Measurements from ENCODE around the gene PLA2G2D.

DNA sequence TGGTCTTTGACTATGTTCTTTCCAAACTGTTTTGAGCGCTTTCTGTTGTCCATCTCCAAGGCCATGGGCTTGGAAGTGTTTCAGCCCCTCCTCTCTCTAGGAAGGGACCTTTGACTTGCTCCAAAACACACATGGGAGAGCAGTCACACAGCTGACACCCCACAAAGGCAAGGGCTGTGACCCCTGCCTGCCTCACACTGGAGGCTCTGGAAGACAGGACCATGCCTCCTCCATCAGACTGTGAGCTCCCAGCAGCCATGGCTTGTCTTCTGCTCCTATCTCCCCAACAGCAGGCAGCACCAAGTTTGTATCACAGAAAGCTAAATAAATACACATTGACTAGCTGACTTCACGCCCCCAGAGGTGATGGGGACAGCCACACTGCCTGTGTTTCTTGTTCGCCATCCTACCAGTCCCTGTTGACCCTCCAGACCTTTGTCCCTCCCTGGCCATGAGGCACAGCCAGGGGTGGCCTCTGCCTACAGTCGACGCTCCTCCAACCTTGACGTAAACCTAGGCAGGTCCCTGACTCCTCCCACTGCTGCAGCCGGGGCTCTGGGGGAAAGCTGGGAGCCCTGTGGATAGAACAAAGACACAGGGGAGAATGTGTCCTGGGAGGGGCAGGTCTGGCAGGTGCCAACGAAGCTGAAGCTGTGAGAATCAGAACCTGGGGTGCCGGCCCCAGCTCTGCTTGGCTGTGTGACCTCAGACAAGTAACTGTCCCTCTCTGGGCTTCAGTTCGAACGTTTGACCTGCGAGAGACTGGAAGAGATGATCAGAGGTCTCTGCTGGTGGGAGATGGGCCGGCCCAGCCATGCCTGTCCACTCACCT, 24.6 kb upstream of the PLA2G2D start:
- TF ChIP-seq, protein P1, sequence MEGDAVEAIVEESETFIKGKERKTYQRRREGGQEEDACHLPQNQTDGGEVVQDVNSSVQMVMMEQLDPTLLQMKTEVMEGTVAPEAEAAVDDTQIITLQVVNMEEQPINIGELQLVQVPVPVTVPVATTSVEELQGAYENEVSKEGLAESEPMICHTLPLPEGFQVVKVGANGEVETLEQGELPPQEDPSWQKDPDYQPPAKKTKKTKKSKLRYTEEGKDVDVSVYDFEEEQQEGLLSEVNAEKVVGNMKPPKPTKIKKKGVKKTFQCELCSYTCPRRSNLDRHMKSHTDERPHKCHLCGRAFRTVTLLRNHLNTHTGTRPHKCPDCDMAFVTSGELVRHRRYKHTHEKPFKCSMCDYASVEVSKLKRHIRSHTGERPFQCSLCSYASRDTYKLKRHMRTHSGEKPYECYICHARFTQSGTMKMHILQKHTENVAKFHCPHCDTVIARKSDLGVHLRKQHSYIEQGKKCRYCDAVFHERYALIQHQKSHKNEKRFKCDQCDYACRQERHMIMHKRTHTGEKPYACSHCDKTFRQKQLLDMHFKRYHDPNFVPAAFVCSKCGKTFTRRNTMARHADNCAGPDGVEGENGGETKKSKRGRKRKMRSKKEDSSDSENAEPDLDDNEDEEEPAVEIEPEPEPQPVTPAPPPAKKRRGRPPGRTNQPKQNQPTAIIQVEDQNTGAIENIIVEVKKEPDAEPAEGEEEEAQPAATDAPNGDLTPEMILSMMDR (conservative IDR thresholded peaks at IDR 0.05; ENCODE audit: low read depth in 2 of 2) = no peak
- TF ChIP-seq POLR2AphosphoS5 (IDR thresholded peaks at IDR 0.05; ENCODE audit: low read depth) = no peak
- TF ChIP-seq EZH2phosphoT487 (IDR thresholded peaks at IDR 0.05; ENCODE audit: unreplicated experiment) = no peak
- no peak for TF ChIP-seq EZH2 (IDR thresholded peaks at IDR 0.05; ENCODE audit: low read depth, unreplicated experiment)
- TF ChIP-seq, protein P2, sequence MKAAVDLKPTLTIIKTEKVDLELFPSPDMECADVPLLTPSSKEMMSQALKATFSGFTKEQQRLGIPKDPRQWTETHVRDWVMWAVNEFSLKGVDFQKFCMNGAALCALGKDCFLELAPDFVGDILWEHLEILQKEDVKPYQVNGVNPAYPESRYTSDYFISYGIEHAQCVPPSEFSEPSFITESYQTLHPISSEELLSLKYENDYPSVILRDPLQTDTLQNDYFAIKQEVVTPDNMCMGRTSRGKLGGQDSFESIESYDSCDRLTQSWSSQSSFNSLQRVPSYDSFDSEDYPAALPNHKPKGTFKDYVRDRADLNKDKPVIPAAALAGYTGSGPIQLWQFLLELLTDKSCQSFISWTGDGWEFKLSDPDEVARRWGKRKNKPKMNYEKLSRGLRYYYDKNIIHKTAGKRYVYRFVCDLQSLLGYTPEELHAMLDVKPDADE (IDR thresholded peaks at IDR 0.05) = no peak
- no peak for TF ChIP-seq NANOG (IDR thresholded peaks at IDR 0.05; ENCODE audit: borderline replicate concordance)
- TF ChIP-seq, protein P3, sequence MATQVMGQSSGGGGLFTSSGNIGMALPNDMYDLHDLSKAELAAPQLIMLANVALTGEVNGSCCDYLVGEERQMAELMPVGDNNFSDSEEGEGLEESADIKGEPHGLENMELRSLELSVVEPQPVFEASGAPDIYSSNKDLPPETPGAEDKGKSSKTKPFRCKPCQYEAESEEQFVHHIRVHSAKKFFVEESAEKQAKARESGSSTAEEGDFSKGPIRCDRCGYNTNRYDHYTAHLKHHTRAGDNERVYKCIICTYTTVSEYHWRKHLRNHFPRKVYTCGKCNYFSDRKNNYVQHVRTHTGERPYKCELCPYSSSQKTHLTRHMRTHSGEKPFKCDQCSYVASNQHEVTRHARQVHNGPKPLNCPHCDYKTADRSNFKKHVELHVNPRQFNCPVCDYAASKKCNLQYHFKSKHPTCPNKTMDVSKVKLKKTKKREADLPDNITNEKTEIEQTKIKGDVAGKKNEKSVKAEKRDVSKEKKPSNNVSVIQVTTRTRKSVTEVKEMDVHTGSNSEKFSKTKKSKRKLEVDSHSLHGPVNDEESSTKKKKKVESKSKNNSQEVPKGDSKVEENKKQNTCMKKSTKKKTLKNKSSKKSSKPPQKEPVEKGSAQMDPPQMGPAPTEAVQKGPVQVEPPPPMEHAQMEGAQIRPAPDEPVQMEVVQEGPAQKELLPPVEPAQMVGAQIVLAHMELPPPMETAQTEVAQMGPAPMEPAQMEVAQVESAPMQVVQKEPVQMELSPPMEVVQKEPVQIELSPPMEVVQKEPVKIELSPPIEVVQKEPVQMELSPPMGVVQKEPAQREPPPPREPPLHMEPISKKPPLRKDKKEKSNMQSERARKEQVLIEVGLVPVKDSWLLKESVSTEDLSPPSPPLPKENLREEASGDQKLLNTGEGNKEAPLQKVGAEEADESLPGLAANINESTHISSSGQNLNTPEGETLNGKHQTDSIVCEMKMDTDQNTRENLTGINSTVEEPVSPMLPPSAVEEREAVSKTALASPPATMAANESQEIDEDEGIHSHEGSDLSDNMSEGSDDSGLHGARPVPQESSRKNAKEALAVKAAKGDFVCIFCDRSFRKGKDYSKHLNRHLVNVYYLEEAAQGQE (IDR thresholded peaks at IDR 0.05; ENCODE audit: unreplicated experiment) = no peak

All from GM23338 (cell line).